Cardiac fibroblast (primary cell): Measurements from ENCODE around the gene UMAD1.
A peak's percentile ranks its signal among the peaks of the same experiment; 100 is the strongest.
"Not testable (repeated sequence)": the region's sequence is repeated elsewhere in the genome, so short reads cannot be mapped to it uniquely, and the experiment has no call there.

Experiments
- DNase-seq, 2 donors: peaks; one replicate each; pipeline versions ENCODE4 v3.0.0 to v3.0.0-alpha.2; 2010; ENCODE audit warnings: low read depth in 2 of 2
- H3K4me3 ChIP-seq, 2 donors: replicated peaks in 1 of 2; 1 replicate in 1 of 2; 2 replicates in 1 of 2; pipeline ENCODE4 v1.5.1; 2011; ENCODE audit warnings: low read depth in 2 of 2, low read length in 2 of 2, mild to moderate bottlenecking in 2 of 2, moderate library complexity in 1 of 2
- CTCF ChIP-seq: IDR thresholded peaks from one replicate; pipeline ENCODE4 v1.5.1; 2011; ENCODE audit warnings: low read depth, mild to moderate bottlenecking, low read length, inconsistent platforms

The UMAD1 gene

GRCh38 chr7:7816816-7817536 is 176.4 kb downstream of the UMAD1 start:
- no peak for TF ChIP-seq CTCF
- DNase-seq, result no peak
- H3K4me3 ChIP-seq, result no peak overlapping the region

- no peak for TF ChIP-seq CTCF
- H3K4me3 ChIP-seq, result no peak overlapping the region
- no peak for DNase-seq
These were observed 177.2 kb downstream of the UMAD1 start for GRCh38 chr7:7817748-7818147.

- DNase-seq, result not testable (repeated sequence)
These were observed 177.6 kb downstream of the UMAD1 start for GRCh38 chr7:7818179-7818578.

GRCh38 chr7:7819442-7820247 is 179.1 kb downstream of the UMAD1 start:
- peak in 1 of 2 donors; percentile 12 for DNase-seq
- TF ChIP-seq CTCF, result no peak
- no peak overlapping the region for H3K4me3 ChIP-seq

More at GRCh38 chr7:7818179-7818578, 177.6 kb downstream of the UMAD1 start:
- H3K4me3 ChIP-seq, result not testable (repeated sequence)

GRCh38 chr7:7820409-7820808 is 179.9 kb downstream of the UMAD1 start:
- no peak for TF ChIP-seq CTCF
- DNase-seq, result no peak
- no peak overlapping the region for H3K4me3 ChIP-seq

- TF ChIP-seq CTCF, result no peak
- no peak for DNase-seq
- no peak overlapping the region for H3K4me3 ChIP-seq
These were observed 180.4 kb downstream of the UMAD1 start for GRCh38 chr7:7820939-7821338.

- no peak for TF ChIP-seq CTCF
- no peak for DNase-seq
- no peak overlapping the region for H3K4me3 ChIP-seq
These were observed 181.0 kb downstream of the UMAD1 start for GRCh38 chr7:7821517-7821916.

- not testable (repeated sequence) for H3K4me3 ChIP-seq, DNase-seq
These were observed 184.7 kb downstream of the UMAD1 start for GRCh38 chr7:7825294-7825693.
